ENCODE data around the gene TTC39C. TPM values are rescaled to one million over a fixed set of nuclear protein-coding genes. Genes with fewer than 3 reads are reported as not detected.

Gene TTC39C
- 83.9 TPM for polyA plus RNA-seq (2012; ENCODE audit: missing spikeins)

DNA sequence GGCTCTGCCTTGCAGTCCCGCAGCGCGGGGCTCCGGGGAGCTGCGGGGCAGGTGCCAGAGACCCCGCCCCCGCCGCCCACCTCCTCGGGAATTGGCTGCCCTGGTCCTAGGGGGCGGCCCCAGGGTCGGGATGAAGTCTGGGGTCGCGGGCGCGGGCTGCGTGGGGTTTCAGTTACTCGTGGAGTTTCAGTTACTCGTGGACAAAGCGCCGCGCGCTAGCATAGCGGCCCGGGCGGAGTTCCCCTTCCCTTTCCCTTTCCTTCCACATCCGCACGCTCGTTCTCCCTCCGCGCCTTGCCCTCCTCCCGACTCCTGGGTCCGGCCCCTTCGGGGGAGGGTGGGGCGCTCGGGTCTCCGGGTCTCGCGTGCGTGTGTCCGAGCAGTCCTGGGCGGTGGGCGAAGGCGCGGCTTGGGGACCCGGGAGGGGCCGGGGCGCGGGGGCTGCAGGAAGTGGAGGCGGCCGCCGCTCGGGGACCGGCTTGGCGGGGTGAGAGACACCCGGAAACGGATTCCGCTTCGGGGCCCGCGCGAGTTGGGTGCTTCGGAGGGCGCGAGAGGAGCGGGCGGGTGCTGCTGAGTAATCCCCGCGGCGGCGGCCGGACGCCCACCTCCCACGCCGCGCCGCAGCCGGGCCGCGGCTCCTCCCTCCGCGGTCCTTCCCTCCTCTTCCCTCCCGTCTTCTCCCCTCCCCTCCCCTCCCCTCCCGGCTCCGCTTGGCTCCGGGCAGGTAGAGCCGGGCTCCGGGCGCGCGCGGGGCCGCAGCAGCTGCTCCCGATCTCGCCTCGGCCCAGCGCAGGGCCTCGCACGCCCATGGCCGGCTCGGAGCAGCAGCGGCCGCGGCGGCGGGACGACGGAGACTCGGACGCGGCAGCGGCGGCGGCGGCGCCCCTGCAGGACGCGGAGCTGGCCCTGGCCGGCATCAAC lies at the start of gene TTC39C:
TSS of gene TTC39C (plus strand) at position 693 of the 924 bp plus-strand sequence. CDS start at position 811, 118 bp downstream.
- TF ChIP-seq POLR2AphosphoS5 (IDR thresholded peaks at IDR 0.05; ENCODE audit: low read depth, low read length): peak; percentile 56
- peak; percentile 49 for TF ChIP-seq TAF1 (IDR thresholded peaks at IDR 0.05; ENCODE audit: borderline replicate concordance, low read depth, low read length)
- peak; percentile 63; the same call in 1 of the 2 replicates for TF ChIP-seq POLR2A (IDR thresholded peaks at IDR 0.05; ENCODE audit: low read depth, low read length)
- peak; percentile 65 for FAIRE-seq
- peak; percentile 63 for DNase-seq (ENCODE audit: insufficient read length)

DNA sequence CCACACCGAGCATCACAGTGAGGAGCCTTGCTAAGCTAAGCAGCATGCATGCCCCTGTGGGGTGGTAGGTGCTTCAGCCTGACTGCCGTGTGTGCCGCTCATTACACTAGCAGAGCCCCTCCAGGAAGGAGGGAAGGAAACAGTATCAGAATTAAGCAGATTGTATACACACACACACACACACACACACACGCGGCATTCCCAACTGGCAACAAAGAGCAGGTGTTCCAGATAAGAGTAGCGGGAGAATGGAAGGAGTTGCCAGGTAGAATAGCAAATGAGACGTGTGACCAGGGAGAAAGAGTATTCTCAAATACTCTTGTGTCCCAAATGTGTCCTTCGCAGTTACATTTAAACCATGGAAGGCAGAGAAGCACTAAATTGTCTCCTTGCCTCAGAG lies 47.6 kb upstream of the TTC39C start:
- no peak for FAIRE-seq
- no peak for DNase-seq (ENCODE audit: insufficient read length)
- TF ChIP-seq TAF1 (IDR thresholded peaks at IDR 0.05; ENCODE audit: borderline replicate concordance, low read depth, low read length) (no peak), POLR2A (IDR thresholded peaks at IDR 0.05; ENCODE audit: low read depth, low read length) (no peak), POLR2AphosphoS5 (IDR thresholded peaks at IDR 0.05; ENCODE audit: low read depth, low read length) (no peak)

DNA sequence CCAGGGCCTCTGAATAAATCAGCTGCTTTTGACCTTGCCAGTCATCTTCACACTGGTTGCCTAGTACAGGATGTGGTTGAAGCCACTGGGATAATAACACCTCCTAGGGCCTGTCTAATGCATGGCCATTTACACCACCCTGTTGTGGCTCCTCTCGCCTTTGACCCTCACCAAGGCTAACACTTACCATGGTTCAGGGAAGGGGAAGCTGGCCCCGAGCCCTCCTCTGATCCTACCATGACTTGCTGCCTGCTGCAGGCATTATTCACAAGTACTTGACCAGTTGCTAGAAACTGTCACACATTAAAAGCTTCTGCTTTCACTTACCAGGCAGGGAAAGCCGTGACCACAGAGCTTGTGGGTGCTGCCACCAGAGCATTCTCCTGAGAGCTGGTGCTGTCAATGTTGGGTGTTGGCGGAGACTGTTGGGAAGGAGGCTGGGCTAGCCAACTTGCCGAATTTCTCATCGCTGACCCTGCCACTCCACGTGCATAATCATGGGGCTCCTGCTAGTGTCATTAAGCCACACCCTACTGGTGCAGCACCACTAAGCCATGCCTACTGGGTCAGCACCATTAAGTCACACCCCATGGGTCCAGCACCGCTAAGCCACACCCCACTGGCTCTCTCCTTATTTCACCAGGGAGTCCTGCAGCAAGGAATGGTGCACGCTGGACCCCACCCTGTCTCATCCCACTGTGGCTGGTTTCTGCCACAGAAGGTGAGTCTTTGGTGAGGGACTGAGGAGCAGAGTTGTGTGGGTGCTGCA lies 47.0 kb upstream of the TTC39C start:
- TF ChIP-seq TAF1 (IDR thresholded peaks at IDR 0.05; ENCODE audit: borderline replicate concordance, low read depth, low read length): no peak
- TF ChIP-seq POLR2AphosphoS5 (IDR thresholded peaks at IDR 0.05; ENCODE audit: low read depth, low read length): no peak
- no peak for TF ChIP-seq POLR2A (IDR thresholded peaks at IDR 0.05; ENCODE audit: low read depth, low read length)
- DNase-seq (ENCODE audit: insufficient read length) (no peak), FAIRE-seq (peak; percentile 67)

DNA sequence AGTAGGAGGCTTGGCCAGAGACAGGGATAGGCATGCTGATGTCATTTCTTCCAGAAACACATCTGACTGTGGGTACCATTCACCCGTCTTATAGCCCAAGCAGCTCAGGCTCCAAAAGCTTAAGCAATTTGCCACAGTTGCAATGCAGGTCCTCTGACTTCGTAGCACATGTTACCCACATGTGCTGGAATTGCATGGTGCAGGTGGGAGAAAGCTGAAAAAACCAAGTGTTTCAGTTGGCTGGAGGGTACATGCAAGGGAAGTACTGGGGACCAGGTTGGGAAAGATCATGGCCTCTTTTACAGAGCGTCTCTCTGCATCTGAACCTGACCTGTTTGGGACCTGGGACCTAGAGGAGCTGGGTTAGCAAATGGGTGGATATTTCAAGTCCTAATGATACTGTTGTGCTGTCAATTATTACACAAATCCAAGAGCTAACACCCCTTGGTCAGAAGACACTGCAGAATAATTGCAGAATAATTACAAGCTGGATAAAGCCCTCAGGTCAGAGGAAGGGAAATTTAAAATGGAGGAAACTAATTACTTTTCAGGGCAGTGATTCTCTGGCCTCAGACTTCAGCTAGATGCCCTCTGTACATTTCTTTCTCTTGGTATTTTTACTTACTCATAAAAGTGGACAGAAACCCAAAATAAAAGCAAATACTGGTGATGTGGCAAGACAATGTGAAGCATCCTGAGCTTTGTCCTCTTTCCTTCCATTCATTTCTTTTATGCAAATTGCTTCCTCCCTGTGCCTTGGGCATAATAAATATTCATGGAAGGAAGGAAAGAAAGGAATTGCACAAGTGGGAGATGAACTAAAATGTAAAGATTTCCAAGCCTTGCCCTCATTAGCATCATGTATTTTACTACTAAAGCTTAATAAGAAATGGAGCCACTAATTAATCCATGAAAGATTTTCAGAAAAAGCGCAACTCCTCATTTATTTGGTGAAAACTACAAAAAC lies 45.6 kb upstream of the TTC39C start:
- no peak for FAIRE-seq
- DNase-seq (ENCODE audit: insufficient read length): no peak
- no peak for TF ChIP-seq TAF1 (IDR thresholded peaks at IDR 0.05; ENCODE audit: borderline replicate concordance, low read depth, low read length)
- no peak for TF ChIP-seq POLR2A (IDR thresholded peaks at IDR 0.05; ENCODE audit: low read depth, low read length)
- no peak for TF ChIP-seq POLR2AphosphoS5 (IDR thresholded peaks at IDR 0.05; ENCODE audit: low read depth, low read length)

DNA sequence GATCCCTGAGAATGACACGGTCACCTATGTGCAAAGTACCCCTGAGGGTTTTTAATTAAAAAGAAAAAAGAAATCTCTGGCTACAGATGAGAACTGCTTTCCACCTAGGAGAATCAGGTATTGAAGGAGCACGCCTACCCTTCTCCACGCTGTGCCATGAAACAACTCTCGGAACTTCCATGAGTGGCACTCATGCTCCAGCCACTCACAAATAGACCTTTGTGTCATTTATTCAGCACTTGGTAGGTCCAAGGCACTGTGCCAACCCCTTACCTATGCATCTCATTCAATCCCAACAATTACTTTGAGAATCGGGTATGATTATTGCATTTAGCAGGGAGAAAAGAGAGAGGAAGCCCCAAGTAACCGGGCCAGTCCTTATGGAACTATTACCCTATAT lies 44.9 kb upstream of the TTC39C start:
- no peak for FAIRE-seq
- TF ChIP-seq POLR2A (IDR thresholded peaks at IDR 0.05; ENCODE audit: low read depth, low read length) (no peak), POLR2AphosphoS5 (IDR thresholded peaks at IDR 0.05; ENCODE audit: low read depth, low read length) (no peak), TAF1 (IDR thresholded peaks at IDR 0.05; ENCODE audit: borderline replicate concordance, low read depth, low read length) (no peak)
- DNase-seq (ENCODE audit: insufficient read length): no peak

DNA sequence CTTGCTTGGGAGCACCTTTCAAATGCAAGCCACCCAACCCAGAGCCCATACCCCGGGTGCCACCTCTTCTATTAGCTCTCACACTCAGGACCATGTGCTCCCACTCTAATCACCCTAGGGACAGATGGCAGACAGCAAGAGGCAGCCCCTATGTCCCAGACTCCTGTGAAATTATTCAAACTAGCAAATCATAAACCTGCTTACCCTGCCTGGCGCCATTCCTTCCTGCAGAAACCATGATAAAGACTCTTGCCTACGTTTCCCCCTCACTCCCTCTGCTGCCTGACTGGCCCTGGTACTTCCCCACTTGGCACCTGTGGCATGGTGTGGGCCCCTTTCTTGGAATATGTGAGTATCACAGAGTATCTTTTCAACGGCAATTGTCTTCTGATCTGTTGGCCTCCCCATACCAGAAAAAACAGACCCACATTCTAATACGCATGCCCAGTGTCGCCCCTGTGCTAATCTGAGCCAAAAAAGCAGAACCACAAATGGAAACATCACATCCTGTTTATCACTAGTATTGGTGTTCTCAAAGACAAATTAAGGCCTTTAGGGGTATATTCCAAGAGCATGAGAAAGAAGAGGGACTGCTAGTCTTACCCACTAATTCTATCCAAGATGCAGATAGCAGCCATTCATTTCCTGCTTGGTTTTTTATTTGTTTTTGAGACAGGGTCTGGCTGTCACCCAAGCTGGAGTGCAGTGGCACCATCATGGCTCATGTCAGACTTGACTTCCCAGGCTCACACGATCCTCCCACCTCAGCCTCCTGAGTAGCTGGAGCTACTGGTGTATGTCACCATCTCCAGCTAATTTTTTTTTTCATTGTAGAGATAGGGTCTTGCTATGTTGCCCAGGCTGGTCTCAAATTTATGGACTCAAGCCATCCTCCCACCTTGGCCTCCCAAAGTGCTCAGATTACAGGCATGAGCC lies 44.1 kb upstream of the TTC39C start:
- no peak for DNase-seq (ENCODE audit: insufficient read length)
- FAIRE-seq: no peak
- TF ChIP-seq TAF1 (IDR thresholded peaks at IDR 0.05; ENCODE audit: borderline replicate concordance, low read depth, low read length): no peak

DNA sequence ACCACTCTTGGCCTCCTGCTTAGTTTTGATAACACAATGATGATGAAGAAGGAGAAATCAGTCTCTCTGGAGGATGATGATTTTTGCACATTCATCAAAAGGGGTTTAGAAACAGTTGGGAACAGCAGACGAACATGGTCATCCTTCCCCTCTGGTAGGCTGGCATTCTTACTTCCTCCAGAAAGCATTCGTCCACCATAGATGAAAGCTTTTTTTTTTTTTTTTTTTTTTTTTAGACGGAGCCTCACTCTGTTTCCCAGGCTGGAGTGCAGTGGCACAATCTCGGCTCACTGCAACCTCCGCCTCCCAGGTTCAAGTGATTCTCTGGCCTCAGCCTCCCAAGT lies 43.5 kb upstream of the TTC39C start:
- DNase-seq (ENCODE audit: insufficient read length): no peak
- no peak for TF ChIP-seq POLR2AphosphoS5 (IDR thresholded peaks at IDR 0.05; ENCODE audit: low read depth, low read length)
- no peak for TF ChIP-seq TAF1 (IDR thresholded peaks at IDR 0.05; ENCODE audit: borderline replicate concordance, low read depth, low read length)
- TF ChIP-seq POLR2A (IDR thresholded peaks at IDR 0.05; ENCODE audit: low read depth, low read length): no peak
- FAIRE-seq: no peak

DNA sequence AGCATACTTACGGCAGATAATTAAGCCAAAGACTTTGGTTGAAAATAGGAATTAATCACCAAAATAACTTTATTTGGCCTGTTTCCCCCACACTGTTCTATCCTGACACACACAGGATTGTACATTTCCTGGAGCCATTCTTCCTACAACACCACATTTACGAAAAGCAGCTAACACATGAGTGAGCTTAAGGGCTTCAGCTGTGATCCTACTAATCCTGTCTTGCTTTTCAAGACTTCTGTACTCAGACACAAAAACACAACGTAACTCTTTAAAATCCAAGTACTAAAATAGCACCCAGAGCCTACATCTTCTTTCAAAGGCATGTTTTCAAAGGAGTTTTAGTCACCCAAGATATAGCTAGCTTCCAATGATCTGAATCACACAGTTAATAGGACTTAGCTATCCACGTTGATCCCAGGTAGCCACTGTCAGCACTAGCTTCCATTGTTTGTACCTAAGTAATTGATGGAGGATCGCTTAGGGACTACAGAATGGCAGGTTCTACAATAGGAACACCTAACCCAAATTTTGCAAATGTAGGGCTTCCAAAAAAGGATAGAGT lies 42.8 kb upstream of the TTC39C start:
- FAIRE-seq (no peak), DNase-seq (ENCODE audit: insufficient read length) (no peak)
- TF ChIP-seq POLR2AphosphoS5 (IDR thresholded peaks at IDR 0.05; ENCODE audit: low read depth, low read length) (no peak), TAF1 (IDR thresholded peaks at IDR 0.05; ENCODE audit: borderline replicate concordance, low read depth, low read length) (no peak), POLR2A (IDR thresholded peaks at IDR 0.05; ENCODE audit: low read depth, low read length) (no peak)

DNA sequence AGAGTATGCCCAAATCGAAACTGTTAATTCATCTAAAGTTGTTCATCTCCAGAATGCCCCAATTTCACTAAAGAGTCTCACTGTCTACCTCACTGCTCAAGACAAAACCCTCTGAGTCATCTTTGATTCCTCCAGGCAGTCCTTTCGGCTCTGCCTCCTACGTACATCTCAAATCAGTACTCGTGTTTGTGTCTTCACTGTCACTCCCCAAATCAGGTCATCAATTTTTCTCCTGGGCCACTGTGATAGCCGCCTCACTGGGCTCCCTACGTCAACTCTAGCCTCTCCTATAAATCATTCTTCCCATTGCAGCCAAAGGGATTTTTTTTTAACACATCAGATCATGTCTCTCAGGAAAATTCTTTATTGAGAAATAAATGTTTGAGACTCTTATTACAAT lies 42.1 kb upstream of the TTC39C start:
- FAIRE-seq (peak; percentile 87), DNase-seq (ENCODE audit: insufficient read length) (no peak)
- TF ChIP-seq POLR2A (IDR thresholded peaks at IDR 0.05; ENCODE audit: low read depth, low read length) (no peak), POLR2AphosphoS5 (IDR thresholded peaks at IDR 0.05; ENCODE audit: low read depth, low read length) (no peak), TAF1 (IDR thresholded peaks at IDR 0.05; ENCODE audit: borderline replicate concordance, low read depth, low read length) (no peak)

DNA sequence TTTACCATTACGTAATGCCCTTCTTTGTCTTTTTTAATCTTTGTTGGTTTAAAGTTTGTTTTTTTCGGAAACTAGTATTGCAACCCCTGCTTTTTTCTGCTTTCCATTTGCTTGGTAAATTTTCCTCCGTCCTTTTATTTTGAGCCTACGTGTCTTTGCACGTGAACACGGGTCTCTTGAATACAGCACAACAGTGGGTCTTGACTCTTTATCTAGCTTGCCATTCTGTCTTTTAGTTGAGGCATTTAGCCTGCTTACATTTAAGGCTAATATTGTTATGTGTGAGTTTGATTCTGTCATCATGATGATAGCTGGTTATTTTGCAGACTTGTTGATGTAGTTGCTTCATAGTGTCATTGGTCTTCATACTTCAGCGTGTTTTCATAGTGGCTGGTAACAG lies 37.5 kb upstream of the TTC39C start:
- no peak for FAIRE-seq
- TF ChIP-seq TAF1 (IDR thresholded peaks at IDR 0.05; ENCODE audit: borderline replicate concordance, low read depth, low read length): no peak
- no peak for TF ChIP-seq POLR2AphosphoS5 (IDR thresholded peaks at IDR 0.05; ENCODE audit: low read depth, low read length)
- no peak for TF ChIP-seq POLR2A (IDR thresholded peaks at IDR 0.05; ENCODE audit: low read depth, low read length)
- DNase-seq (ENCODE audit: insufficient read length): no peak

Data from GM12892 (cell line).